Esophagus muscularis mucosa (tissue), 4 donors: ENCODE results near the gene MEOX2. TPM values are rescaled to one million over a fixed set of nuclear protein-coding genes. Genes with fewer than 3 reads are reported as not detected.

Experiments used
- DNase-seq: peaks from one replicate; pipeline ENCODE4 v3.0.0-alpha.2; 2017; ENCODE audit errors: extremely low spot score
- H3K27ac ChIP-seq, 4 donors: fragments of 200-600 bp; sonication (generic); replicated peaks in 1 of 4; 1 replicate in 3 of 4; 2 replicates in 1 of 4; pipeline ENCODE4 v1.5.1; 2016 to 2019; ENCODE audit warnings: mild to moderate bottlenecking in 1 of 4
- H3K27me3 ChIP-seq, 4 donors: fragments of 200-600 bp; sonication (generic); one replicate each; pipeline versions ENCODE4 v1.5.1 to v1.6.0; 2016 to 2019
- H3K36me3 ChIP-seq, 4 donors: fragments of 200-600 bp; sonication (generic); one replicate each; pipeline ENCODE4 v1.5.1; 2016 to 2019
- H3K4me1 ChIP-seq, 4 donors: fragments of 200-600 bp; sonication (generic); one replicate each; pipeline ENCODE4 v1.5.1; 2016 to 2019
- H3K4me3 ChIP-seq, 4 donors: fragments of 200-600 bp; sonication (generic); 1 replicate in 2 of 4; 2 replicates in 2 of 4; pipeline ENCODE4 v1.5.1; 2016 to 2019; ENCODE audit warnings: mild to moderate bottlenecking in 4 of 4, moderate library complexity in 1 of 4
- H3K9me3 ChIP-seq, 4 donors: fragments of 200-600 bp; sonication (generic); 1 replicate in 3 of 4; 2 replicates in 1 of 4; pipeline ENCODE4 v1.5.1; 2016 to 2019
- EP300 ChIP-seq: sonication (generic); formaldehyde crosslinking; IDR thresholded peaks from one replicate; pipeline ENCODE4 v1.6.1; 2017; ENCODE audit warnings: antibody characterized with exemption
- POLR2A ChIP-seq: fragments of 450-650 bp; IDR thresholded peaks from one replicate; pipeline ENCODE4 v1.6.1; 2017; ENCODE audit warnings: antibody characterized with exemption, moderate library complexity, mild to moderate bottlenecking, low read depth
- POLR2AphosphoS5 ChIP-seq, 2 donors: sonication (generic); formaldehyde crosslinking; IDR thresholded peaks; one replicate each; pipeline ENCODE4 v1.6.1; 2017; ENCODE audit warnings: antibody characterized with exemption in 2 of 2
- WGBS: methylation state at CpG from one replicate; pipeline ENCODE4 v1.1.5; 2018; 5-methylcytosine and 5-hydroxymethylcytosine counted together
- intact Hi-C: fragments of 100-400 bp; cut with DNase I; formaldehyde crosslinking; loops from one replicate; pipeline ENCODE4 v1.15.1; 2023
- total RNA-seq, 4 donors: library from RNA; depleted of rRNA; stranded (reverse); fragments of >200 nt; gene quantifications; one replicate each; pipeline versions ENCODE4 v1.1.0 to v1.2.1, GENCODE V29; 2016
- TF ChIP-seq, protein P1 (sequence below), 3 experiments: fragments of 200-600 bp in 2 of 3; fragments of 450-650 bp in 1 of 3; sonication (generic) in 2 of 3; IDR thresholded peaks; one replicate each; pipeline ENCODE4 v1.5.1; 2017 to 2019; ENCODE audit warnings: antibody characterized with exemption in 3 of 3, mild to moderate bottlenecking in 2 of 3, moderate library complexity in 1 of 3

Gene MEOX2
- total RNA-seq, 4 donors from 2014 or later, result 3.6 to 32.3 (median 13.0) TPM

DNA sequence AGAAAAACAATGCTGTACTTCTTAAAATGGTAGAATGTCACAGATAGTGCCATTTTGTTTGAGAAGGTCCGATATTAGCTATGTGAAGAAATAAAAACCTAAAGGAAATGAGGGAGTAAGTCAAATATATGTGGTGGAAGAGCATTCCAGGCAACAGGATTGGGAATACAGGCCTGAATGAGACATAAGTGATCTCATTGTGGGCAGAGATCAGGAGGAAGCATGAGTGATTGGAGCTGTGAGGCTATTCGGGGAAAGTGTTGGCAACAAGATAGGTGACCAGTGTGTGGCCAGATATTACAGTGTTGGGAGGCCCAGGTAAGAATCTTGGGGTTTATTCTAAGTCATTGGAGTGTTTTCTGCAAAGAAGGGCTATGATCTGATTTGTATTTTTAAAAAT is 83.4 kb downstream of the MEOX2 start:
- no peaks in the 10 kb centered on the region for H3K27me3 ChIP-seq
- no peaks in the 10 kb centered on the region for H3K36me3 ChIP-seq
- no peak for DNase-seq
- TF ChIP-seq POLR2A (no peak), EP300 (no peak), POLR2AphosphoS5 (IDR thresholded peaks at IDR 0.05) (no peak)
- TF ChIP-seq, protein P1, sequence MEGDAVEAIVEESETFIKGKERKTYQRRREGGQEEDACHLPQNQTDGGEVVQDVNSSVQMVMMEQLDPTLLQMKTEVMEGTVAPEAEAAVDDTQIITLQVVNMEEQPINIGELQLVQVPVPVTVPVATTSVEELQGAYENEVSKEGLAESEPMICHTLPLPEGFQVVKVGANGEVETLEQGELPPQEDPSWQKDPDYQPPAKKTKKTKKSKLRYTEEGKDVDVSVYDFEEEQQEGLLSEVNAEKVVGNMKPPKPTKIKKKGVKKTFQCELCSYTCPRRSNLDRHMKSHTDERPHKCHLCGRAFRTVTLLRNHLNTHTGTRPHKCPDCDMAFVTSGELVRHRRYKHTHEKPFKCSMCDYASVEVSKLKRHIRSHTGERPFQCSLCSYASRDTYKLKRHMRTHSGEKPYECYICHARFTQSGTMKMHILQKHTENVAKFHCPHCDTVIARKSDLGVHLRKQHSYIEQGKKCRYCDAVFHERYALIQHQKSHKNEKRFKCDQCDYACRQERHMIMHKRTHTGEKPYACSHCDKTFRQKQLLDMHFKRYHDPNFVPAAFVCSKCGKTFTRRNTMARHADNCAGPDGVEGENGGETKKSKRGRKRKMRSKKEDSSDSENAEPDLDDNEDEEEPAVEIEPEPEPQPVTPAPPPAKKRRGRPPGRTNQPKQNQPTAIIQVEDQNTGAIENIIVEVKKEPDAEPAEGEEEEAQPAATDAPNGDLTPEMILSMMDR (IDR thresholded peaks at IDR 0.05), result no peak
- peaks cover 0 to 4% (median 2%) of the 10 kb centered on the region in 4 donors for H3K4me1 ChIP-seq
- intact Hi-C loops, result no loop called here
- H3K4me3 ChIP-seq, result no peak overlapping the region
- WGBS, result 72% methylated on average over 2 of the region's 2 CpGs
- no peak overlapping the region for H3K27ac ChIP-seq
- no peaks in the 10 kb centered on the region for H3K9me3 ChIP-seq

DNA sequence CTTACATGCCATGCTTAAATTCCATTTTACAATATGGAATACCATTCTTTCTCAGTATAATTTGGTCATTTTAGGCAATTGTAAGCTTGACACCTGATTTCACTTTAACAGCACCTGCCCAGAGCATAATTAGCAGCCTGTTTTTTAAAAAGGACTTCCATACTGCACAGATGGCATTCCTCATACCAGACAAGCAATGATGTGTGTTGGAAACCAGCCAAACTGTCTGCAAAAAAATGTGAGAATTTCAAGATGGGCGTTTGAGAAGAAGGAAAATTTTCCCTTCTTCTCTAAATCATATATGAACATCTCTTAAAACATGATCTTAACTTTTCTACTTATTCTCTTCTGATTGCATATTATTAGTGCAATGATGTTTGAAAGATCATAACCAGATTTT is 84.2 kb downstream of the MEOX2 start:
- TF ChIP-seq POLR2AphosphoS5 (IDR thresholded peaks at IDR 0.05), result no peak
- no peak for TF ChIP-seq POLR2A
- TF ChIP-seq, protein P1 (IDR thresholded peaks at IDR 0.05), result no peak
- TF ChIP-seq EP300, result no peak
- no peak for DNase-seq
- intact Hi-C loops, result no loop called here
- Histone ChIP-seq H3K27ac (no peak overlapping the region), H3K36me3 (no peaks in the 10 kb centered on the region), H3K9me3 (no peaks in the 10 kb centered on the region), H3K4me1 (peaks cover 0 to 4% (median 0%) of the 10 kb centered on the region in 4 donors), H3K27me3 (no peaks in the 10 kb centered on the region), H3K4me3 (no peak overlapping the region)
- 38% methylated on average over 1 of the region's 1 CpG for WGBS

DNA sequence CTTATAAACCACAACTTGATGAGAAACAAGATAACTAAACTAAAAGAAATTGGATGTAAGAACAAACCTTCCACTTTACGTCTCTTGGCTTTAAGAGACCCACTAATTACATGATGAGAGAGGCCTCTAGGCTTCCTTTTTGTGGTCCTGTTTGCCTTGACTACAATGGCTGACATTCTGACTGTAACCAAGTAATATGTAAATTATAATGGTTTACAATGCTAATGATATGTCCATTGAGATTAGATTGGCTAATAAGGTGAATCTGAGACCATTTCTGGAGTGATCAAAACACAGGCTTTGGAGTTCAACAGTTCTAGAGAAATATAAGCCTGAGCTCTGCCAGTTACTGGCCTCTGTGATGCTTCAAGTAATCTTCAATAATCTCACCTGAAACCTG is 85.3 kb downstream of the MEOX2 start:
- TF ChIP-seq POLR2A, result no peak
- Histone ChIP-seq H3K36me3 (no peaks in the 10 kb centered on the region), H3K27me3 (no peaks in the 10 kb centered on the region), H3K9me3 (no peaks in the 10 kb centered on the region), H3K4me1 (peaks cover 0 to 4% (median 0%) of the 10 kb centered on the region in 4 donors), H3K27ac (no peak overlapping the region), H3K4me3 (no peak overlapping the region)
- WGBS, result 79% methylated on average over 1 of the region's 1 CpG
- no peak for DNase-seq
- intact Hi-C loops, result no loop called here

DNA sequence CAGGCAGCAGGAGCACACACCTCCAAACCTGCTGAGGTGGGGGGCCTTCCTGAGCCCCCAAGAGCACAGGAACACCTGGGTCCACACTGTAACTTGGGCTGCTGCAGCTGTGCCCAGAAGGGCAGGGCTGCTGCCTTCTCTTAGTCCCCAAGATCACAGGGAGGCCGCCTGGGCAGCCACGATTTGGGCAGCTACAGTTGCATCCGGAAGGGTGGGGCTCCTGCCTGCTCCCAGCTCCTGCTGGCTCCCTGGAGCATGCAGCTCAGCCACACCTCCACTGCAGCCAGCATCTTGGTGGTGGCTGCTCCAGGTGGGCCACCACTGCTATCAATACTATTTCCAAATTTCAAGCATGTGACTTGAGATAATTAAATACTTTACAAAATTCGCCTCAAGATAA is 86.2 kb downstream of the MEOX2 start:
- intact Hi-C loops, result no loop called here

DNA sequence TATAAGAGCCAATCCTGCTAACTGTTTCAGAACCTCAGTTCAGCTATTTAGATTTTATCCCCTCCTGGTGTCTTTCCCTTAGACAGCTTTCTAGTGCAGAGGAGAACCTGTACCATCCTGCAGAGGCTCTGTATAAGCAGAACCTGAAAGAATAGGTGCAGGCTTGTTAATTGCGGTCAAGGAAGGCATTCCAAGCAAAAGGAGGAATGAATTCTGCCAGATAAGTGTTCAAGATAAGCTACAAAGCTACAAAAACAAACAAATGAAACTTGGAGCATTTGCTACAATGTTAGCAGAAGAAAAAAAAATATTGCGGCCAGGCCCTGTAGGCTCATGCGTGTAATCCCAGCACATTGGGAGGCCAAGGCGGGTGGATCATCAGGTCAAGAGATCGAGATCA is 92.0 kb downstream of the MEOX2 start:
- H3K27ac ChIP-seq, result no peak overlapping the region
- 75% methylated on average over 5 of the region's 5 CpGs for WGBS
- TF ChIP-seq POLR2A (no peak), POLR2AphosphoS5 (IDR thresholded peaks at IDR 0.05) (no peak), EP300 (no peak)
- TF ChIP-seq, protein P1 (IDR thresholded peaks at IDR 0.05), result no peak

More for the DNA sequence above, 86.2 kb downstream of the MEOX2 start:
- Histone ChIP-seq H3K9me3 (no peaks in the 10 kb centered on the region), H3K27ac (no peak overlapping the region), H3K36me3 (no peaks in the 10 kb centered on the region), H3K27me3 (no peaks in the 10 kb centered on the region), H3K4me3 (no peak overlapping the region), H3K4me1 (peaks cover 0 to 4% (median 0%) of the 10 kb centered on the region in 4 donors)
- DNase-seq, result no peak
- 60% methylated on average over 4 of the region's 4 CpGs for WGBS
- TF ChIP-seq, protein P1 (IDR thresholded peaks at IDR 0.05), result no peak
- TF ChIP-seq POLR2AphosphoS5 (IDR thresholded peaks at IDR 0.05) (no peak), POLR2A (no peak), EP300 (no peak)

More for the DNA sequence above, 92.0 kb downstream of the MEOX2 start:
- Histone ChIP-seq H3K27me3 (no peaks in the 10 kb centered on the region), H3K9me3 (no peaks in the 10 kb centered on the region), H3K4me1 (no peaks in the 10 kb centered on the region), H3K36me3 (no peaks in the 10 kb centered on the region), H3K4me3 (no peak overlapping the region)
- intact Hi-C loops, result no loop called here
- DNase-seq, result no peak
